LHCN-M2 (cell line): Measurements from ENCODE around the gene RCOR3. TPM values are rescaled to one million over a fixed set of nuclear protein-coding genes. Genes with fewer than 3 reads are reported as not detected.

Experiments used
- total RNA-seq: library from RNA; depleted of rRNA; stranded (reverse); fragments of >200 nt; gene quantifications from 2 replicates; pipeline ENCODE4 v1.2.3, GENCODE V29; 2014; rRNA removed

Gene RCOR3
- total RNA-seq, 1 experiment from 2014 or later: 32.4 TPM

Other genes with a start within 250 kb of the RCOR3 start
- 6.0 and 7.5 TPM in 2 replicates for gene KCNH1, start 125.2 kb upstream of the RCOR3 start, total RNA-seq
- gene TRAF5, start 67.5 kb downstream of the RCOR3 start, total RNA-seq: 2.8 and 4.2 TPM in 2 replicates
- not detected in 2 replicates for gene RD3, start 232.8 kb downstream of the RCOR3 start, total RNA-seq